ENCODE measurements around the gene RTCB.
A peak's percentile ranks its signal among the peaks of the same experiment; 100 is the strongest.

Gene RTCB

GRCh38 chr22:32411829-32412592 lies at the start of gene RTCB:
Gene RTCB, minus strand, starts transcription at chr22:32412247. Its CDS starts 91 bp downstream, at chr22:32412156.
- peak; percentile 87 to 92 (median 91) for DNase-seq (ENCODE audit: low read depth in 3 of 3)

DNA sequence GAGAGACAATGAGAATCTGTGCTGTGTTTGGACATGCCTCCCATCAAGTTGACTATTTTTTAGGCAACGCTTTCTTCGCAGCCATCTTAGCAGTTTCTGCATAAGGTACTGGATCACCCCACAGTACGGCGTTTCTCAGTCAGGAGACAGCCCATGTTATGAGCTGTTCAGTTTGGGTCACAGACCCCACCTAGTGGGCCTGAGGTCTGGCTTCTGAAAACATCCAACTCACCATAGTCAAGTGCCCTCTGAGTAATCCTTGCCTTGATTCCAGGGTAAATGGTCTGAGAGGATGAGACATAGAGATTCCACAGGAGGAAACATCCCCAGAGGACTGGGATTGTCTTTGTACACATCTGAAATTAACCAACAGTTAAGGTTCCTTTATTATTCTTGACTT lies 45.0 kb upstream of the RTCB start:
- DNase-seq (ENCODE audit: low read depth in 3 of 3), result no peak

GRCh38 chr22:32448980-32449379 lies 36.9 kb upstream of the RTCB start:
- no peak for DNase-seq (ENCODE audit: low read depth in 3 of 3)

DNA sequence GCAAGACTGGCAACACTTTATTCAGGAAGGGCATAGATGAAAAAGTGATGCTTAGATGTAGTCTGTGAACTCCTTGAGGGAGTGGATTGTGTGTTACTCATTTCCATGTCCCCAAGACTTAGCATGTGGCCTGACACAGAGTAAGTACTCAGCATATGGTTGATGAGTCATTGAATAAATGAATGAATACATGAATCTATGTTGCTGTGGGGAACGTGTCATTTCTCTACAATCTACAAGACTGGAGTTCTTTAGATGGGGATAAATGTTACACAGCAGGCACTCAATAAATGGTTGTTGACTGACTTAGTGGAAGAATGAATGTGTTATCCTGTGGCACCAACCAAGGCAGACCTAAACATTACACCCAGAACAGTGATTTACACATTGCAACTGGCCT lies 34.3 kb upstream of the RTCB start:
- DNase-seq (ENCODE audit: low read depth in 3 of 3), result no peak

DNA sequence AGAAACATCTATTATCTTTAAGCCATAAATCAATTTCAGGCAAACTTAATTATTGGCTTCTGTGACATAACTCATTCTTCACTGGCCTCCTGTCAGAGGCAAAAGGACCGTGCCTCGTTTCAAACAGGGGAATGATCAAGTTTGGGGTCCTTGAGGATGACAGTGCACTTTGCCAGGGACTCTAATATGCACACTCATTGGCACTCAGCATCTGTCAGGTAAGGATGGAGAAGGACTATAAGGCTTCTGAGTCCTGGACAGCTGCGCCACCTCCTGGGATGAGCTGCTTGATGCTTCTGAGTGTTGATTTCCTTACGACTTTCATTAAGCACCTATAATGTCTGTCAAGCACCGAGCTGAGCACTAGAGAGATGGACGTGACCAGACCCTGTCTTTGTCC lies 32.0 kb upstream of the RTCB start:
- no peak for DNase-seq (ENCODE audit: low read depth in 3 of 3)

GRCh38 chr22:32430352-32430751 lies 18.3 kb upstream of the RTCB start:
- no peak for DNase-seq (ENCODE audit: low read depth in 3 of 3)

DNA sequence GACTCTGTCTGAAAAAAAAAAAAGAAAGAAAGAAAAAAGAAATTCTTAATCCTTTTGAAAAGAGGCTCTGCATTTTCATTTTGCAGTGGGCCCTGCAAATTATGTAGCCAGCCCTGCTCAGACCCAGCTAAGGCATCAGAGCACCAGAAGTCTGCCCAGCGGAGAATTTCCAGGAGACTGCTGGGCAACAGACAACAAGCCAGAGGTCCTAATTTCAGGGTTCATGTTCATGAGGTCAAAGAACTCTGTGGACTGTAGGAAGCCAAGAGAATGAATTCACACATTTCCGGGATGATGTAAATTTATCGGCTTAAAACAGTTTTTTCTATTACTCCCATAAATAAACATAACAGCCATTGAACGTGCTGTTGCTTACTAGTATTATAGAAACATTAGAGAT lies 14.8 kb upstream of the RTCB start:
- DNase-seq (ENCODE audit: low read depth in 3 of 3), result no peak

DNA sequence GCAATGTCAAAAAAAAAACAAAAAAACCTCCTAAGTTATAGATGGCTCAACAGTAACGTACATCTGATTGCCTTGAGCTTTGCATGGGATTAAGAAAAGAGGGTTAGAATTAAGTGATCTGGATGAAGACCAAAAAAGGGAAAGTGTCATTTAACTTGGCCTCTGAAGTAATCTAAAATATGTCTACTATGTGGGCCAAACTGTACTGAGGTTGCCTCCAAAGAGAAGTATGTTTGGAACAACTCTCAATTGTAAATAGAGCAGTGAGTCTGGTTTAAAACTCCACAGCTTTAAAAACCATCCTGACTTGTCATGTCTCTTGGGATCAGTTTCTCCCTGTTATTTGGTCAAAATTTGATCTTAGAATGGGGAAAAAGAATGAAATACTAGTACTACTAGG lies 11.6 kb upstream of the RTCB start:
- DNase-seq (ENCODE audit: low read depth in 3 of 3), result no peak

DNA sequence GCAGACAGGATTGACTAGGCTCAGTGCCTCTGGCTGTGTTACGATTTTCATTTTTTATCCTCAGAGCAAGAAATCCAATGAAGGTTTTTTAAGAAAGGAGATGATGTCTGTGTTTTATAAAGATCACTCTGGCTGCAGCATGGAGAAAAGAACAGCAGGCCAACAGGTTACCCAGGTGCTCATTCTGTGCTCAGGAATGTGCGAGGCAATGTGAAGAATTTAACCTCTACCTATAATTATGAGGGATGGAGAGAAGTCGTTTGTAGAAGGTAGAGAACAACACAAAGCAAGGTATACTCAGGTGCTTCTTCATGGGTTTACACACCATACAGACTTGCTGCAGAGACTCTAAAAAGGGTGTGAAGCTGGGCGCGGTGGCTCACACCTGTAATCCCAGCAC lies 10.0 kb upstream of the RTCB start:
- DNase-seq (ENCODE audit: low read depth in 3 of 3), result no peak

DNA sequence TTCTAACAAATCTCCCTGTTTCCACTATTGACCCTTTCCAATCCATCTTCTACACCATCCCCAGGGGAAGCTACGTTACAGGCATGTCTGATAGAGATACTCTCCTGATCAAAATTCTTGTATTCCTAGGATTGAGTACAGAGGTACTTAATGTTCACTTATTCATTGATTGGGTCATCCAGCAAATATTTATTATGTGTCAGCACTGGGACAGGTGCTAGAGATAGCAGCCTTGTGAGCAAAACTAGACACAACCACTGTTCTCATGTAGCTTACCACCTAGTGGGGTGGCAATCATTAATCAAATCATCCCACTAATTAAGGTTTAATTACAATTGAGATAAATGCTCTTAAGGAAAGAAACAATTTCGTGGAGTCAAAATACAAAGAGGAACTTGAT lies 9.4 kb upstream of the RTCB start:
- DNase-seq (ENCODE audit: low read depth in 3 of 3), result no peak

DNA sequence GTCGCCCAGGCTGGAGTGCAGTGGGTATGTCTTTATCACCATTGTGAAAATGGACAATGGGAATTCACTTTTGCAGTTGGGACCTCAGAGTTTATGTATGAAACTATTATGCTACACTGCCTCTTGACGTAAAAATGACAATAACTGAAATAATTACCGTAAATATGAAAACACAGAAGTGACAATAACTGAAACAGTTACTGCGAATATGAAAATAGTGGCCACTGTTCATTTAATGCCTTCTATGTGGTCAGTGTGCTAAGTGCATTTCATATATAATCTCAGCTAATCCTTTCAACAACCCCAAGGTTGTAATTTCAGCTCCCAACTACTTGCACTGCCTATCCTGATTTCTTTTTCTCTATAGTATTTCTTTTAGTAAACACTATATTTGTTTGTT lies 5.9 kb upstream of the RTCB start:
- DNase-seq (ENCODE audit: low read depth in 3 of 3), result no peak

DNA sequence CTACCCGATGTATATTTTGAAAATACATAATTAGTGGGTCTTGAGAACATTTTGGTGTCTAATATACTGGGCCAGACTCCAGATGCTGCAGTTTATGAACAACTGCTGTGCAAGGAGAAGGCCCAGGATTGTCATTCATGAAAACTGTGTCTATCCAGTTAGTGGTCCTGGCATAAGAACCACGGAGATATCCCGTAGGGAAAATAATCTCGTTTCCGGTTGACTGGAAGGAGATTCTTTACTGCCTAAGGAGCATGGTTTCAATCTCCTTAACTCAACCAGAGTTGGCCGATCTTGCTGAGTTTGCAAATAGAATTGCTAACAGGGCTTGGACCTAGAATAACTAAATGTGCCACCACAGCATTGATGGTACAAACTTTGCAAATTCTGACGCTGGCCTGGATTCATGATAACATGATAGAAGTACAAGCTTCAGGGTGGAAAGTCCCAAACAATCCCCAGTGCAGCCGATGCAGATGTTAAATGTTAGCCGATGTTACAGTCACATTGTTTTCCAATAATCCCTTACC lies 4.6 kb upstream of the RTCB start:
- DNase-seq (ENCODE audit: low read depth in 3 of 3), result no peak

GRCh38 chr22:32414191-32414590 lies 2.1 kb upstream of the RTCB start:
- no peak for DNase-seq (ENCODE audit: low read depth in 3 of 3)

- no peak for DNase-seq (ENCODE audit: low read depth in 3 of 3)
These were observed 1.7 kb upstream of the RTCB start for GRCh38 chr22:32413719-32414118.

DNA sequence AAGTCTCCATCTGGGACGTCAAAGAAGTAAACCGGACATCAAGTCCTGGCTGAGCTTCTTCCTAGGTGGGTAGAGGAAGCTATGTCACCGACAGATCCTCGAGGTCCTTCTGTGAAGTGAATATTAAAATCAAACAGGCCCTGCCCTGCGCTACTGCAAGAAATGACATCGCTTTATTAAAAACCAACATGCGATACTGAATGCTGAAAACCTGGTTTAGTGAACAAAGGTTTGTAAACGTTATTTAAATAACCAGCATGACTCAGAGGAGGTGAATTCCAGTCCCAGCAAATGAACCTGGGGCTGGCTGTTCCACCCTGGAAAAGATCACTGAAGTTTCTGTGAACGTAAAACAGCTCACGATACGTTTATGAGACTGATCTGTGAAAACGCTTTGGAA lies 645 bp downstream of the RTCB start:
- DNase-seq (ENCODE audit: low read depth in 3 of 3), result peak in 1 of 3 experiments; percentile 8

DNA sequence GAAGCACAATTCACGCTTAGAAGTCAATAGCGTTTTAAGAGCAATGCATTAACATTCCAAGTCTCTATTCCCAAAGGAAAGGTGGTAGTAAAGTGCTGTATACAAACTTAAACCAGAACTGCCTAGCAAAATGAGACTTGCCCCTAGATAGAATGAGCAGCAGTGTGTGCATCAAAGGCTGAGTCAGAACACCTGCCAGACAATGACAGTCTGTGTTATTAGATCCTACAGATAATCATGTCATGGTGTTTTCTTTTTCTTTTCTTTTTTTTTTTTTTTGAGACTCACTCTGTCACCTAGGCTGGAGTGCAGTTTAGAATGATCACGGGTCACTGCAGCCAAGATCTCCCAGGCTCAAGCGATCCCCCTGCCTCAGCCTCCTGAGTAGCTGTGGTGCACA lies 1.6 kb downstream of the RTCB start:
- no peak for DNase-seq (ENCODE audit: low read depth in 3 of 3)

GRCh38 chr22:32409977-32410376 lies 2.1 kb downstream of the RTCB start:
- DNase-seq (ENCODE audit: low read depth in 3 of 3), result no peak

- no peak for DNase-seq (ENCODE audit: low read depth in 3 of 3)
These were observed 4.1 kb downstream of the RTCB start for GRCh38 chr22:32407936-32408335.

- DNase-seq (ENCODE audit: low read depth in 3 of 3), result no peak
These were observed 4.7 kb downstream of the RTCB start for GRCh38 chr22:32407312-32407711.

DNA sequence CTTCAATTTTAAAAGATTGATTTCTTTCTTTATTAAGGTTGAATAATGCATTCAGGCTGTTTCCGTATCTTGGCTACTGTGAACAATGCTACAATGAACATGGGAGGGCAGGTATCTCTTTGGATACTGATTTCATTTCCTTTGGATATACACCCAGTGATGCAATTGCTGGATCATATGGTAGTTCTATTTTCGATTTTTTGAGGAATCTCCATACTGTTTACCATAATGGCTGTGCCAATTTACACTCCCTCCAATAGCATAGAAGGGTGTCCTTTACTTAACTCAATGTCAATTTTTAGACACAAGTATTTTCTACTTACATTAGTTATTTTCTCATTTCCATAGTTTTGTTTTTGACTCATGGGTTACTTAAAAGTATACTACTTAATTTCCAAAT lies 8.0 kb downstream of the RTCB start:
- no peak for DNase-seq (ENCODE audit: low read depth in 3 of 3)

- DNase-seq (ENCODE audit: low read depth in 3 of 3), result no peak
These were observed 10.6 kb downstream of the RTCB start for GRCh38 chr22:32401486-32401885.

- DNase-seq (ENCODE audit: low read depth in 3 of 3), result no peak
These were observed 15.3 kb downstream of the RTCB start for GRCh38 chr22:32396746-32397145.

GRCh38 chr22:32396255-32396654 lies 15.8 kb downstream of the RTCB start:
- DNase-seq (ENCODE audit: low read depth in 3 of 3), result no peak

- no peak for DNase-seq (ENCODE audit: low read depth in 3 of 3)
These were observed 16.9 kb downstream of the RTCB start for GRCh38 chr22:32395107-32395506.
